A549 (cell line): ENCODE data around the gene RGS19. TPM values are rescaled to one million over a fixed set of nuclear protein-coding genes. Genes with fewer than 3 reads are reported as not detected.

ENCODE experiments used
- ATAC-seq, 2 experiments: fragments of 200-7000 bp in 1 of 2; fragments of >200 bp in 1 of 2; cut with Nextera tagmentation in 1 of 2; cut with Tn5 transposase in 1 of 2; 3 replicates each; pipeline versions ENCODE4 v1.8.0 to v1.9.1; 2018 to 2020; ENCODE audit warnings: mild to moderate bottlenecking in 1 of 2, moderate library complexity in 1 of 2
- CTCF ChIA-PET: fragments of 300-600 bp; sonication (Branson Sonifier 250); formaldehyde crosslinking; extraction: SDS; loops from one replicate; lab custom pipeline; 2021; ENCODE audit warnings: antibody characterized with exemption, inconsistent platforms; lab: Yijun Ruan, JAX
- POLR2A ChIA-PET: fragments of 350-600 bp; formaldehyde crosslinking; extraction: SDS; loops from one replicate; lab custom pipeline; 2021; ENCODE audit warnings: antibody characterized with exemption, inconsistent platforms; lab: Yijun Ruan, JAX
- DNase-seq, 2 experiments: peaks; one replicate each; pipeline versions ENCODE4 v3.0.0 to v3.0.0-alpha.2; 2011 to 2016; ENCODE audit warnings: low read depth in 1 of 2, low spot score in 1 of 2
- FAIRE-seq: peaks from 2 replicates; lab custom pipeline; 2011; peaks lifted over from hg19 to GRCh38; lab: Jason Lieb, UNC
- H3K27ac ChIP-seq, 2 experiments: fragments of >200 bp; sonication (Bioruptor Twin); formaldehyde crosslinking; 3 replicates each; pipeline ENCODE4 v1.5.1; 2016 to 2017
- H3K4me1 ChIP-seq: fragments of >200 bp; sonication (Bioruptor Twin); formaldehyde crosslinking; 3 replicates; pipeline ENCODE4 v1.6.1; 2016
- H3K4me2 ChIP-seq: fragments of >200 bp; sonication (Bioruptor Twin); formaldehyde crosslinking; 3 replicates; pipeline ENCODE4 v1.6.1; 2016
- H3K4me3 ChIP-seq: fragments of >200 bp; sonication (Bioruptor Twin); formaldehyde crosslinking; 3 replicates; pipeline ENCODE4 v1.5.1; 2016
- H3K9me3 ChIP-seq: fragments of >200 bp; sonication (Bioruptor Twin); formaldehyde crosslinking; 3 replicates; pipeline ENCODE4 v1.6.1; 2016
- ATOH8 ChIP-seq: fragments of 250-450 bp; sonication (Bioruptor Pico); IDR thresholded peaks from 2 replicates; pipeline ENCODE4 v1.5.0; 2020; ENCODE audit warnings: low read depth, mild to moderate bottlenecking, moderate library complexity
- BHLHE40 ChIP-seq: IDR thresholded peaks from 2 replicates; pipeline ENCODE4 v1.6.1; 2012; ENCODE audit warnings: low read depth, low read length, inconsistent platforms
- CEBPB ChIP-seq, 2 experiments: fragments of >200 bp in 1 of 2; sonication (Bioruptor Twin) in 1 of 2; formaldehyde crosslinking in 1 of 2; IDR thresholded peaks; 2 replicates each; pipeline ENCODE4 v1.6.1; 2012 to 2016
- CHD2 ChIP-seq: fragments of 150-350 bp; IDR thresholded peaks from 2 replicates; pipeline ENCODE4 v1.6.1; 2014; ENCODE audit warnings: low read length; ENCODE audit not compliant: partially characterized antibody
- E2F6 ChIP-seq: IDR thresholded peaks from 2 replicates; pipeline ENCODE4 v1.6.1; 2012; ENCODE audit warnings: low read depth, borderline replicate concordance
- ESRRA ChIP-seq: fragments of 150-350 bp; IDR thresholded peaks from 2 replicates; pipeline ENCODE4 v1.6.1; 2014; ENCODE audit warnings: mild to moderate bottlenecking, low read length, borderline replicate concordance
- GATA3 ChIP-seq: IDR thresholded peaks from 2 replicates; pipeline ENCODE4 v1.6.1; 2012; ENCODE audit warnings: borderline replicate concordance
- HEYL ChIP-seq: fragments of 250-450 bp; sonication (Bioruptor Pico); IDR thresholded peaks from 2 replicates; pipeline ENCODE4 v1.8.0; 2021; ENCODE audit warnings: mild to moderate bottlenecking, moderate library complexity
- HMGXB4 ChIP-seq: fragments of 250-450 bp; sonication (Bioruptor Pico); IDR thresholded peaks from 2 replicates; pipeline ENCODE4 v1.5.0; 2021; ENCODE audit warnings: mild to moderate bottlenecking, moderate library complexity, borderline replicate concordance
- JUN ChIP-seq, 2 experiments: fragments of >200 bp; sonication (Bioruptor Twin); formaldehyde crosslinking; IDR thresholded peaks; 2 replicates in 1 of 2; 3 replicates in 1 of 2; pipeline ENCODE4 v1.6.1; 2016 to 2017
- PHF8 ChIP-seq: fragments of 200-600 bp; sonication (generic); IDR thresholded peaks from 2 replicates; pipeline ENCODE4 v1.6.1; 2016; ENCODE audit warnings: low read depth, mild to moderate bottlenecking, antibody characterized with exemption, moderate library complexity, borderline replicate concordance
- POLR2AphosphoS2 ChIP-seq: conservative IDR thresholded peaks from 2 replicates; pipeline ENCODE4 v1.6.1; 2012; ENCODE audit warnings: low read length, improper control_type of control experiment, inconsistent platforms
- RARB ChIP-seq: fragments of 250-450 bp; sonication (Bioruptor Pico); IDR thresholded peaks from 2 replicates; pipeline ENCODE4 v1.8.0; 2021; ENCODE audit warnings: mild to moderate bottlenecking, moderate library complexity
- RFX5 ChIP-seq: fragments of 450-650 bp; IDR thresholded peaks from 2 replicates; pipeline ENCODE4 v1.7.1; 2014; ENCODE audit warnings: antibody characterized with exemption, mild to moderate bottlenecking, moderate library complexity
- RNF2 ChIP-seq: fragments of 200-600 bp; sonication (generic); IDR thresholded peaks from 2 replicates; pipeline ENCODE4 v1.6.1; 2016; ENCODE audit warnings: low read depth, mild to moderate bottlenecking, antibody characterized with exemption, moderate library complexity, borderline replicate concordance
- SREBF2 ChIP-seq: fragments of 450-650 bp; IDR thresholded peaks from 2 replicates; pipeline ENCODE4 v1.6.1; 2014; ENCODE audit warnings: mild to moderate bottlenecking, moderate library complexity
- TFCP2L1 ChIP-seq: fragments of 250-450 bp; sonication (Bioruptor Pico); IDR thresholded peaks from 2 replicates; pipeline ENCODE4 v1.5.0; 2021; ENCODE audit warnings: mild to moderate bottlenecking
- WGBS: methylation state at CpG from one replicate; pipeline ENCODE4 v1.1.6; 2017; ENCODE audit errors: missing lambda C conversion rate; 5-methylcytosine and 5-hydroxymethylcytosine counted together
- polyA plus RNA-seq, 4 experiments: library from polyadenylated mRNA; depleted of rRNA in 3 of 4; stranded (reverse); fragments of >200 nt; fragmentation: RNase III in 1 of 4; extraction: RNeasy Plus Mini Kit Qiagen cat#74134 plus additional on column Dnase treatment in 1 of 4; gene quantifications; 2 replicates in 3 of 4; 3 replicates in 1 of 4; pipeline ENCODE4 v1.2.3, GENCODE V29; 2011 to 2017
- TF ChIP-seq, protein P1 (sequence below): fragments of >200 bp; sonication (Bioruptor Twin); formaldehyde crosslinking; IDR thresholded peaks from 3 replicates; pipeline ENCODE4 v1.6.1; 2016
- TF ChIP-seq, protein P2 (sequence below): fragments of 200-600 bp; sonication (generic); IDR thresholded peaks from 2 replicates; pipeline ENCODE4 v1.6.1; 2016; ENCODE audit warnings: antibody characterized with exemption, mild to moderate bottlenecking, moderate library complexity

RGS19 gene
- polyA plus RNA-seq, 2 of the 4 experiments (the other 2 are of a cell fraction), result 13.8 to 18.8 TPM

DNA sequence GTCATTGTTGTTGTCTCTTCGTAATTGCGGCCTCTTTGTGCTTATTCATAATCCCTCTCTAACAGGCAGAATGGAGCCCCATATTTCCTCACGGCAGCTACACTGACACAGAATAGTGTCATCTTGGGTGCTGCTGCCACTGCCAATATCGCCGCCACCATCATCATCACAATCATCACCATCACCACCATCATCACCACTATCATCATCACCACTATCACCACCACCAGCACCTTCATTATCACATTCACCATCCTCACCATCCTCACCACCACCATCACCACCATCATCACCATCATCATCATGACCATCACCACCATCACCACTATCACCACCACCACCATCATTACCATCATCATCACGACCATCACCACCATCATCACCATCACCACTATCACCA, 17.2 kb upstream of the RGS19 start (continued):
- TF ChIP-seq E2F6, result no peak
- TF ChIP-seq CEBPB (IDR thresholded peaks at IDR 0.05), result no peak
- no peak for TF ChIP-seq HMGXB4
- no peak for TF ChIP-seq RARB (CRISPR knock-in tag)
- TF ChIP-seq, all 56 proteins: peak for 0

- POLR2A ChIA-PET, result no interaction called here
- Histone ChIP-seq H3K4me2 (no peak overlapping the region), H3K27ac (no peak overlapping the region), H3K4me1 (no peaks in the 10 kb centered on the region), H3K9me3 (no peaks in the 10 kb centered on the region), H3K4me3 (no peak overlapping the region)
- TF ChIP-seq ESRRA (no peak), SREBF2 (no peak), BHLHE40 (no peak), RNF2 (no peak), TFCP2L1 (no peak), GATA3 (no peak), PHF8 (no peak), JUN (IDR thresholded peaks at IDR 0.05) (no peak), ATOH8 (no peak), POLR2AphosphoS2 (no peak), CHD2 (no peak), RFX5 (no peak), HEYL (CRISPR knock-in tag) (no peak)
- TF ChIP-seq, protein P1, sequence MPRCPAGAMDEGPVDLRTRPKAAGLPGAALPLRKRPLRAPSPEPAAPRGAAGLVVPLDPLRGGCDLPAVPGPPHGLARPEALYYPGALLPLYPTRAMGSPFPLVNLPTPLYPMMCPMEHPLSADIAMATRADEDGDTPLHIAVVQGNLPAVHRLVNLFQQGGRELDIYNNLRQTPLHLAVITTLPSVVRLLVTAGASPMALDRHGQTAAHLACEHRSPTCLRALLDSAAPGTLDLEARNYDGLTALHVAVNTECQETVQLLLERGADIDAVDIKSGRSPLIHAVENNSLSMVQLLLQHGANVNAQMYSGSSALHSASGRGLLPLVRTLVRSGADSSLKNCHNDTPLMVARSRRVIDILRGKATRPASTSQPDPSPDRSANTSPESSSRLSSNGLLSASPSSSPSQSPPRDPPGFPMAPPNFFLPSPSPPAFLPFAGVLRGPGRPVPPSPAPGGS, result no peak
- TF ChIP-seq, protein P2, sequence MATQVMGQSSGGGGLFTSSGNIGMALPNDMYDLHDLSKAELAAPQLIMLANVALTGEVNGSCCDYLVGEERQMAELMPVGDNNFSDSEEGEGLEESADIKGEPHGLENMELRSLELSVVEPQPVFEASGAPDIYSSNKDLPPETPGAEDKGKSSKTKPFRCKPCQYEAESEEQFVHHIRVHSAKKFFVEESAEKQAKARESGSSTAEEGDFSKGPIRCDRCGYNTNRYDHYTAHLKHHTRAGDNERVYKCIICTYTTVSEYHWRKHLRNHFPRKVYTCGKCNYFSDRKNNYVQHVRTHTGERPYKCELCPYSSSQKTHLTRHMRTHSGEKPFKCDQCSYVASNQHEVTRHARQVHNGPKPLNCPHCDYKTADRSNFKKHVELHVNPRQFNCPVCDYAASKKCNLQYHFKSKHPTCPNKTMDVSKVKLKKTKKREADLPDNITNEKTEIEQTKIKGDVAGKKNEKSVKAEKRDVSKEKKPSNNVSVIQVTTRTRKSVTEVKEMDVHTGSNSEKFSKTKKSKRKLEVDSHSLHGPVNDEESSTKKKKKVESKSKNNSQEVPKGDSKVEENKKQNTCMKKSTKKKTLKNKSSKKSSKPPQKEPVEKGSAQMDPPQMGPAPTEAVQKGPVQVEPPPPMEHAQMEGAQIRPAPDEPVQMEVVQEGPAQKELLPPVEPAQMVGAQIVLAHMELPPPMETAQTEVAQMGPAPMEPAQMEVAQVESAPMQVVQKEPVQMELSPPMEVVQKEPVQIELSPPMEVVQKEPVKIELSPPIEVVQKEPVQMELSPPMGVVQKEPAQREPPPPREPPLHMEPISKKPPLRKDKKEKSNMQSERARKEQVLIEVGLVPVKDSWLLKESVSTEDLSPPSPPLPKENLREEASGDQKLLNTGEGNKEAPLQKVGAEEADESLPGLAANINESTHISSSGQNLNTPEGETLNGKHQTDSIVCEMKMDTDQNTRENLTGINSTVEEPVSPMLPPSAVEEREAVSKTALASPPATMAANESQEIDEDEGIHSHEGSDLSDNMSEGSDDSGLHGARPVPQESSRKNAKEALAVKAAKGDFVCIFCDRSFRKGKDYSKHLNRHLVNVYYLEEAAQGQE, result no peak
- 75% methylated on average over 11 of the region's 11 CpGs for WGBS
- DNase-seq (no peak), ATAC-seq (no peak), FAIRE-seq (no peak)
- CTCF ChIA-PET, result interaction anchor here (0.9 to 1.6 kb wide), 3 partner anchors 12 to 21 kb away, joined by 4 to 5 read pairs (median 4); partner anchors contain the start of gene LKAAEAR1
Measured at GRCh38 chr20:64095927-64096326, 16.6 kb upstream of the RGS19 start.
